B cell (primary cell): ENCODE results near the gene VPS9D1.

Experiments used
- EZH2 ChIP-seq: IDR thresholded peaks from 2 replicates; pipeline ENCODE4 v1.6.1; 2012; ENCODE audit warnings: borderline replicate concordance, low read depth, mild to moderate bottlenecking, moderate library complexity, low read length; ENCODE audit not compliant: insufficient read depth, poor library complexity, severe bottlenecking
- TF ChIP-seq, protein P1 (sequence below): fragments of 200-600 bp; IDR thresholded peaks from one replicate; pipeline ENCODE4 v1.8.0; 2022; ENCODE audit warnings: antibody characterized with exemption, mild to moderate bottlenecking

- TF ChIP-seq, protein P1, sequence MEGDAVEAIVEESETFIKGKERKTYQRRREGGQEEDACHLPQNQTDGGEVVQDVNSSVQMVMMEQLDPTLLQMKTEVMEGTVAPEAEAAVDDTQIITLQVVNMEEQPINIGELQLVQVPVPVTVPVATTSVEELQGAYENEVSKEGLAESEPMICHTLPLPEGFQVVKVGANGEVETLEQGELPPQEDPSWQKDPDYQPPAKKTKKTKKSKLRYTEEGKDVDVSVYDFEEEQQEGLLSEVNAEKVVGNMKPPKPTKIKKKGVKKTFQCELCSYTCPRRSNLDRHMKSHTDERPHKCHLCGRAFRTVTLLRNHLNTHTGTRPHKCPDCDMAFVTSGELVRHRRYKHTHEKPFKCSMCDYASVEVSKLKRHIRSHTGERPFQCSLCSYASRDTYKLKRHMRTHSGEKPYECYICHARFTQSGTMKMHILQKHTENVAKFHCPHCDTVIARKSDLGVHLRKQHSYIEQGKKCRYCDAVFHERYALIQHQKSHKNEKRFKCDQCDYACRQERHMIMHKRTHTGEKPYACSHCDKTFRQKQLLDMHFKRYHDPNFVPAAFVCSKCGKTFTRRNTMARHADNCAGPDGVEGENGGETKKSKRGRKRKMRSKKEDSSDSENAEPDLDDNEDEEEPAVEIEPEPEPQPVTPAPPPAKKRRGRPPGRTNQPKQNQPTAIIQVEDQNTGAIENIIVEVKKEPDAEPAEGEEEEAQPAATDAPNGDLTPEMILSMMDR = no peak
- TF ChIP-seq EZH2 = no peak
Measured at GRCh38 chr16:89705006-89705405, 15.7 kb downstream of the VPS9D1 start.
